GM21723 (cell line): ENCODE measurements around the gene SH3PXD2A.
"Not testable (repeated sequence)": the region's sequence is repeated elsewhere in the genome, so short reads cannot be mapped to it uniquely, and the experiment has no call there.

ENCODE experiments used
- ATAC-seq: cut with Tn5 transposase; IDR thresholded peaks from one replicate; pipeline ENCODE4 v1.9.1; 2021; ENCODE audit warnings: mild to moderate bottlenecking, moderate library complexity; ENCODE audit not compliant: unreplicated experiment

Gene SH3PXD2A

DNA sequence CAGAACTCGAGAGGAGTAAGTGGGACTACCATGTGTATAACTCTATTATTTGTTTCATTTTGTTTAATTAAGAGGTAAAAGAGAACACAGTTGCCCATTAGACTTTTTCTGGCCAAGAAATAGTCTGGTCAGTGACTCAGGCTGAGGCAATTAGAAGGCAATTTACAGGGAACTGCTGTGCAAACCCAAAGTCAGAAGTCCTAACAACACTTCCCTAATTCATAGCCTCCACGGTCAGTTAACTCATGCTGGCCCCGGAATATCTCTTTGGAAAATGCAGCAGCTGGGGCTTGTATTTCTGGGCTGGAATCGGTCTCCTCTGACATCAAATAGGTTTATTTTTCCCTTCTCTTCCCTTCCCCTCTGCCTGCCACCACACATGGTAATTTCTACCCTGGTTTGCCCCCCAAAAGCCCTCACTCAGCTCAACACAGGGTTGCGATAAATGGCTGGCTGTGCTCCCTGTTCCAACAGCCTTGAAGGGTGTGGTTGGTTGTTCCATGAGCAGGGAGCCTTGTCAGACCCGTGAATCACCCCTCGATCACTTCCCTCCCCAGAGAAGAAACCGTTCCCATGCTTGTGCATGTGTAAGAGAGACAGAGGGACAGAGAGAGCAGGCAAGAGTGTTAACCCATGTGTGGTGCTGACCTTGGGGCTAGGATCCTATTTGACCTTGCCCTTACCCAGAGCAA, 5.3 kb downstream of the SH3PXD2A start:
- ATAC-seq, result no peak

DNA sequence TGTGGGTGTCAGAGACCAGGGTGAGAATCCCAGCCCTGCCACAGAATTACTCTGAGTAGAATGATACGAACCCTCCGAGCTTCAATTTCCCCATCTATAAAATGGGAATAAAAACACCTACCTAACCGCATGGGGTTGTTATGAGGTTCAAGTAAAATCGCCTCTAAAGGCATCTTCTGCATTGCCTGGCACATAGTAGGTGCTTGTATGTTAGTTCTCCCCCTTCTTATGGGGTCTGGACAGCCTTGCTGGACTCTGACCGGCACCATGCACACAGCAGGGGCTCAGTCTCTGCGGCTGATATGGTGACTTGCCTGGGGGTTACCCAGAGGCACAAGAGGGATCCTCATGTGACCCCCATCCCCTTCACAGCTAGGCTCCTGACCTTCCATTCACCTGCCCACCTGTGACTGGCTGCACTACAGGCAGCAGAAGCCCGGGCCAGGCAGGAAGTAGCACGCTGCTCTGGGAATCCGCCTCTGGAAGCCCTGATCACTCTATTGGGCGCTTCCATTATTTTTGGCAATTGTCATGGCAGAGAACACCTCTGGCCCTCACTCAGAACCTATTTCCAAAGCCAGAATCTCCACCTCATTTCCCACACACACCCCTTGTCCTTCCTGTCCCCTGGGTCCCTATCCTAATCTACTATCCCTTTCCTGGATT, 6.0 kb downstream of the SH3PXD2A start:
- ATAC-seq, result no peak

DNA sequence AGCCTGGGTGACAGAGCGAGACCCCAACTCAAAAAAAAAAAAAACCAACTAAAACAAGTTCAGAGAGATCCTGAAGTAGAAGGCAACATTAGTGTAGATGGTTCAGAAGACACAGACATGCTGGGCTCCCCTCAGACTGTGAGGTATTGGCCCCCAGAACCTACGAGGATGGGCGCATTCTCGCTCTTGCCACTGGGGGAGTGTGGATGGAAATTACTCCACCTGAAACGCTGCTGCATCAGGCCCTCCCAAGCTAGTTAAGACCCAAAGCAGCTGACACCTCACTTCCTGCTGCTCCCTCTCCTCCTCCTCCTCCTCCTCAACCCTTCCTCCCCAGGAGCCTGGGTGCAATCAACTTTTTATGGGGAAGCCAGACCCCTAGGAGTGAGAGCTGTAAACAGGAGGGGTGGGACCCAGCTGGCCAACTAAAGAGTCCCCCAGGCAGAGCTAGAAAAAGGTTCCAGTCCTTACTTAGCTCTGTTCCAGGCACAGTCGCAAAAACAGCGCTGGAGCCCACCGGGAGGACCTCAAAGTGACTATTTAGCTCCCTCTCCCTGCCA, 7.4 kb downstream of the SH3PXD2A start:
- ATAC-seq, result no peak

DNA sequence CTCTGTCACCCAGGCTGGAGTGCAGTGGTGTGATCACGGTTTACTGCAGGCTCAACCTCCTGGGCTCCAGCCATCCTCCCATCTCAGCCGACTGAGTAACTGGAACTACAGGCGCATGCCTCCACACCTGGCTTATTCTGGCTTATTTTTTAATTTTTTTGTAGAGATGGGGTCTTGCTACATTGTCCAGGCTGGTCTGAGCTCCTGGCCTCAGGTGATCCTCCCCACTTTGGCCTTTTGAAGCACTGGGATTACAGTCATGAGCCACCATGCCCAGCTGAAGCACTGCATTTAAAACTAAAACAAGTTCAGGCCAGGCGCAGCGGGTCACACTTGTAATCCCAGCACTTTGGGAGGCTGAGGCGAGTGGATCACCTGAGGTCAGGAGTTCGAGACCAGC, 8.0 kb downstream of the SH3PXD2A start:
- no peak for ATAC-seq

DNA sequence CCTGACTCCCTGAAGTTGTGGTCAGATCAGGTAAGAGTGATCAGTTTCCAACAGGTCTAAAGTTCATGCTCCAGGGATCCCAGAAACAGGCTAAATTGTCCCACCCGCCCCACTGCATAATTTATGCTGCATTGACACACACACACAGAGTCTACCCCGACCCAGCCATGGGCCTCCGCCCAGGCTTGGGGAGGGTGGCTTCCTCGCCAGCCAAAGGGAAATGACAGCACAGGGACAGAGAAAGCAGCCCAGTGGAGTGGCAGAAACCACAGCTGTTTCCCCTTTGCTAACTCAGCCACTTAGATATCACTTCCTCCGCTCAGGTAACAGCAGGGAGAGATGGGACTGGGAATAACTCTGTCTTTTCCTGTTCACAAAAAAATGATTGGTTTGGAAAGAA, 9.4 kb downstream of the SH3PXD2A start:
- no peak for ATAC-seq

DNA sequence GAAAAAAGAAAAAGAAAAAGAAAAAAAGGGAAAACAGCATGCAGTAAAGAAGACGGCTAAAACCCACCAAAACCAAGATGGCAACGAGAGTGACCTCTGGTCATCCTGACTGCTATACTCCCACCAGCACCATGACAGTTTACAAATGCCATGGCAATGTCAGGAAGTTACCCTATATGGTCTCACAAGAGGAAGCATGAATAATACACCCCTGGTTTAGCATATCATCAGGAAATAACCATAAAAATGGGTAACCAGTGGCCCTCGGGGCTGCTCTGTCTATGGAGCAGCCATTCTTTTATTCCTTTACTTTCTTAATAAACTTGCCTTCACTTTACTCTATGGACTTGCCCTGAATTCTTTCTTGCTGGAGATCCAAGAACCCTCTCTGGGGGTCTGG, 10.0 kb downstream of the SH3PXD2A start:
- not testable (repeated sequence) for ATAC-seq

DNA sequence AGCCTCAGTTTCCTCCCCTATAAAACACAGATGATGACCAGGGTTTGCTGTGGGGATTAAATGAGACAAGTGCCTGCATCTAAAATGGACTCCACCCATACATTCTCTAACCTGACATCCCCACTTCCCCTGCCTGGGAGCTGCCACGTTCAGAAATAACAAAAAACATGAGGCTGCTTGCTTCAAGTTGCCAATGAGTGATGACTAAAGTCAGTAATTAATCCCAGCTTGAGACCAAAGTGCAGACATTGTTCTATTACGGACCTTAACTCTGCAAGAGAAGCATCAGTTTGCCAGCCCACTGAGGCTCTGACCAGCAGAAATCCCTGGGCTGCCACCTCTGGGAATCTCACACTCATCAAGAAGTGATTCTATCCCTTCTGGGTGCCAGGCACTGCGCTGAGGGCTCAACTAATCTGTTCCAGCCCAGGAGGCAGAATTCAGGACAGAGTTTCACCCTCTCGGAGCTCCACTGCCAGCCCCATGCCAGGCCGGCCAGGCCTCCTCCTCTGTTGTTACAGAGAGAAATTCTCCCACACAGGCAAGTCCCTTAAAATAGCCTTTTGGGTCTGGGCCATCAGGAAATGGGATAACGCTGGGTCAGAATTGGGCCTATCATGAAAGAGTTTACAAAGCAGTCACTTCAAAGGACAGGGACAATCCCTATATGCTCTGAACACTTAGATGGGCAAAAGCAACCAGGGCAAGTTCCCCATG, 11.4 kb downstream of the SH3PXD2A start:
- no peak for ATAC-seq

DNA sequence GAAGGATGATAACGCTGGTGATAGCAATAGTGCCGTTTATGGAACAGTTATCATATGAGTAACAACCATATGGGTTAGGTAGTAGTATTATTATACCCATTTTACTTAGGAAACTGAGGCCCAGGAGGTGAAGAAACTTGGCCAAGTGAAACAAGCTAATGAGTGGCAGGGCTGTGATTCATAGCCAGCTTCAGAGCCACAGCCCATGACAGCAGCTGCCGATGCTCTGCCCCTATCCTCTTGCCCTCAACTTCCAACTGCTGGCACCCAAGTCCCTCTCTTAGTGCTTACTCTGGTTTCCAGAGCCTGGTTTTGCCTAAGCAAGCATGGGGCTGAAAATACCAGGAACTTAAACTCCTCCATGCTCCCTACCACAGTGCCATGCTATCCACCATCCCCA, 12.3 kb downstream of the SH3PXD2A start:
- ATAC-seq, result no peak

DNA sequence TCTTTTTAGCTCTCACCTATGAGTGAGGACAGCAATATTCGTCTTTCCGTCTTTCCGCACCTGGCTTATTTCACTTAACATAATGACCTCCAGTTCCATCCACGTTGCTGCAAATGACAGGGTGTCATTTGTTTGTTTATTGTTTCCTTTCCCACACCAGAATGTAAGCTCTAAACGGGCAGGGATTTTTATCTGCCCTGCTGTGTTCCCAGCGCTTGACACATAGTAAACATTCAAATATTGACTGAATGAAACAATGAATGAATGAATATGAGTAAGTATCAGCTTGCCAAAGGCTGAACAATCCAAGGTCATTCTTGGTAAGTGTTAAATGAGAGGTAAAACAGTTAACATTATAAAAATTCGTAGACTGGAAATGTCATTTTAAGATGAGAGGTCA, 12.8 kb downstream of the SH3PXD2A start:
- no peak for ATAC-seq

DNA sequence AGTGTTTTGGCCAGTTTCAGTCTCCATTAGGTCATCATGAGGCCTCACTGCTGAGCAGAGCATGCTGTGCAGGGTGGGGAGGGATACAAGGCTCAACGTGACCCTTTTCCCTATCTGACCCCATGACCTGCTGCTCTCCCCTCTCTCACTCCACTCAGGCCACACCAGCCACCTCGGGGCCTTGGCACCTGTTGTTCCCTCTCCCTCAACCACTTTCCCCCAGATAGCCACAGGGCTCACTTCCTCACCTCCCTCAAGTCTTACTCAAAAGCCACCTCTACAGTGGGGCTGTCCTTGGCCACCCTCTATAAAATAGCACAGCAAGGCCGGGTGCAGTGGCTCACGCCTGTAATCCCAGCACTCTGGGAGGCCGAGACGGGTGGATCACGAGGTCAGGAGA, 13.9 kb downstream of the SH3PXD2A start:
- no peak for ATAC-seq

DNA sequence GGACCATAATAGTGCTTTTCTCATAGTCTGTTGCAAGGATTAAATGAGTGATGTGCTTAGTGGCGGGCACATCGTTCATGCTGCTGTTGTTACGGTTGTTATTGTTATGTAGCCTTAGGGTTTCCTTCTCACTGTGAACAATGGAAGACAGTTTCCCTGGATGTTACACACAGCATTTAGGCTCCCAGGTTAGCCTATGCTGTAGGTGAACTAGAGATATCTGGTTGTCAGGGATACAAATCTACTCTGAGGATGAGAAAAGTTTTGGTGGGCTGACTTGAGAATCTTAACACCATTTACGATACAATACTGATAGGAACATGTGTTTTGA, 14.7 kb downstream of the SH3PXD2A start:
- no peak for ATAC-seq

DNA sequence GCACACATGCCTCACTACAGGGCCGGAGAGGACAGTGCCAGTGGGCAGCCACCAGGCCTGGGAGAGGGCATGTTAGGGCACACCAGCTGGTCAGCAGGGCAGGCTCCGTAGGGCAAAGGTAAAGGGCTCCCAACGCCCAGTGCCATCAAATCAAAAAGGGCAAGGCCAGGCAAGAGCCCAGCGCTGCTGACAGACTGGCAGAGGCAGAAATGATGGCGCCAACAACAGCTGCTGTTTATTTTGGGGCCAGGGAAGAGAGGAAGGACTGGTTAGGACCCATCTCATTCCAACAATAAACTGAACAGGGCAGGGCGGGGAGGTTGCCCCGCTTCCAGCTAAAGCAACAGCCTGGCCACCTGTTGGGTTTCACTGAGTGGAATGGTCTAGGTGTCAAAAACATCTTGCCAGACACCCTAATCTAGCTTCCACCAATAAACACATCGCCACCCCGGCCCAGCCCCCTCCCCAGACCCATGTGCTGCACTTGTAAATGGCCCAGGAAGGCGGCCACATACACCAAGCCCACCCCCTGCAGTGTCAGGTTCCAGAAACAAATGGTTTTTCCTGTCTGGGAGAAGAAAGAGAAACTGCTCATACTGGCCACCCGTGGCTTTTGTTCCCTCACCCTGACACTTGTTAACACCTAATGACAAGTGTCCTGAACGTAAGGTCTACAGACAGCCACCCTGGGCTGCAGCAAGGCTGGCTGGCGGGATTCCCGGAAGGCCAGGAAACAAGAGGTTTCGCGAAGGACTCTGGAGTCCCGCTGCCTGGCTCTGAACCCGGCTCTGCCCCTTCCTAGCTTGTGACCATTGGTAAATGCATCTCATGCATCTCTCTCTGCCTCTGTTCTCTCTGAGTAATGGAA, 15.3 kb downstream of the SH3PXD2A start:
- no peak for ATAC-seq

DNA sequence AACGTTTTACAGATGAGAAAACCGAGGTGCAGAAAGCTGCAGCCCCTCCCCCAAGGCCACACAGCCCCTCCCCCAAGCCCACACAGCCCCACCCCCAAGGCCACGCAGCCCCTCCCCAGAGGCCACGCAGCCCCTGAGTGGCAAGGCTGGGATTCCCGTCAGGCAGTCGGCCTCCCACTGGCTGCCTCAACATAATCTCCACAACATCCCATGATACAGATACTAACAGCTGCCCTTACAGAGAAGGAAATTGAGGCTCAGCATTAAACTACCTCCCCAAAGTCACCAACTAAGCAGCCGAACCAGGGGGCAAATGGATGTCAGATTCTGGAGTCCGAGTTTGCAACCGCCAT, 15.9 kb downstream of the SH3PXD2A start:
- ATAC-seq, result no peak

DNA sequence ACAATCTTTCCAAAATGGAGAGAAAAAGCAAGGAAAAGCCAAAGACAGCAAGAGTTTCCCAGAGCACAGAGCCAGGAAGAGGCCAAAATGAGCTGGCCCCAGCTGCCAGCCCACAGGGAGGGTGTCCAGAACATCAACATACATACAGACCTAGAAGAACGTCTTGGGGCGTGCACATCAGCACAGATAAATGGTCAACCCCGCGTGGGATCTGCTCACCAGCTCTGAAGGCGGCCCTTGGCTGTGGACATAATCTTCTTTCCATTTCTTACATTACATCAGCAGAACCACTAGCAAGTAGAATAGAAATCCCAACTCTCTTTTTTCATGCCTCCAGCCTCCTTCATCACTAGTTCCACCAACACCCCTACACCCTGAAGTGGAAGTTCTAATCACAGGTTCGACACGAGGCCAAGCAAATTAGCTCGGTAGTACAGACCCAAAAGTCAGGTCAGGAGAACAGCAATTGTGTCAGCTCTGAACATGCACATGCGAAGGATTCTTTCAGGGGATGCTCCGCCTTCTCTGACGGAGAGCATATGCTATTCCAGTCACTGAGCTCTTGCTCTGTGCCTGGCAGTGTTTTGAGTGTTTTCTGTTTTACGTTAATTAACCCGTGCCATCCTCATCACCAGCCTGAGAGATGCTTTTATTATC, 16.4 kb downstream of the SH3PXD2A start:
- ATAC-seq, result no peak

DNA sequence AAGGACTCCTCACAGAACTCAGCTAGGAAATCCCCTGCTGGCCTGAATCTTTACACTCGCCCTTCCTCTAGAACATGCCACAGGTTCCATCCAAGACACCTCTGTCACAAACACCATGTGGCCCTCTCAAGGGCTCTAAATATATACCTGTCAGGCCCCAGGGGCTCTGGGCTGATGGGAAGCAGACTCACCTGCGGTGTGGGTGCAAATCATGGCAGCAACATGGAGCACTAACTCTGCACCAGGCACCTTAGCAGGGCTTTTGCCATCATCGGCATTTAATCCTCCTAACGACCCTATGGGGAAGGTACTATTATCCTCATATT, 17.3 kb downstream of the SH3PXD2A start:
- no peak for ATAC-seq

DNA sequence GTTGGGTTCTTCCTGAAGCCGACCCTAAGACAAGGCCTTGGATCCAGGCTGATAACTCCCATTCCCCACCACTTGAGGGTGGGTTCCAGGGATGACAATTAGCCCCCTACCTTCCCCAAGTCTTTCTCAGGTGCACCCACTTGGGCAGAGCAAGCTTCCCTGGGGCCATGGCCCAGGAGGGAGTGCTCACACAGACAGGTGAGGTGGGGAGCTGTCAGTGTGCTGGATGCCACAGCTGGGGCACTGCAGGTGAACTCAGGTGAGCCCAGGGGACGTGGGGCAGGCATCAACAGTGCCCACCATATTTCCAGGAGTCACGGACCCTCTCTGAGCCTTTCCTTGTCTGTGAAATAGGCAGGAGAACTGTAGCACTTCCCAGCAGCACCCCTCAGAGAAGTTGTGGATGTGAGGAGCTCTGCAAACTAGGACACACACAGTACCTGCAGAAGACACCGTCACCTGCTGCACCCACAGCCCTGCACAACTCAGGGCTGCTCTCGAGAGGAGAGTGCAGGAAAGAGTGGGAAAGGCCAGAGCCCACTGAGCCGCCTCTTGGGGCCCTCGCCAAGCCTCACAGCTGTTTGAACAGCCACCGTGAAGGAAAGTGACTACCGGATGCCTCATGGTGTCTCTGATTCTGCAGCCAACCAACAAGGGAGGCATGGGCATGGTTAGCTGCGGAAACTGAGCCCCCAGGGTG, 17.9 kb downstream of the SH3PXD2A start:
- ATAC-seq, result no peak

DNA sequence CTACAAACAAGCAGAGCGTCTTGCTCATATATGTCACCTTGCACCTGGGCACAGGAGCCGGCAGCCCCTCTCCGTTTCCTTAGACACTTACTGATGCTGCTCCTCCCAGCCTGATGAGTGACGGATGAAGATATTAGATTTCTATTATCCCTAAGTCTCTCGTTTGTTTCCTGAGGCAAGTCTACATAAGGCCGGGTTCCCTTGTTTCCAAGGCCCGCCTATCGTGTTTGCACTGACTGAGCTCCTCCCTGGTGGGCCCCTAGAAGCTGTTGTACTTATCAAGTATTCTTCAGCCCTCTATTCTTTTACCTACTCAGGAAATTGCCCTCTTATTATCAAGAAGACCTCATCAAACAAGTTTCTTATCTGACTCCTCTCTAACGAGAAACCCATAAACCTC, 18.5 kb downstream of the SH3PXD2A start:
- ATAC-seq, result no peak

DNA sequence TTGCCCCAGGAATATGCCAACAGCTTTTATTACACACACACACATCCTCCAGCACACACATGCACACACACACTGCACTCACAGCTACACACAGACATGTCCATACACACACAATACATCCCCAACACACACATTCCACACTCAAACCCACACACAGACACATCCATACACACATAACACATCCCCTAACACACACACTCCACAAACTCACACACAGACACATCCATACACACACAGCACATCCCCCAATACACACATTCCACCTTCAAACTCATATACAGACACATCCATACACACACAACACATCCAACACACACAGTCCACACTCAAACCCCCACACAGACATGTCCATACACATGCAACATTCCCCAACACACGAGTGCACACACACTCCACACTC, 19.1 kb downstream of the SH3PXD2A start:
- no peak for ATAC-seq

DNA sequence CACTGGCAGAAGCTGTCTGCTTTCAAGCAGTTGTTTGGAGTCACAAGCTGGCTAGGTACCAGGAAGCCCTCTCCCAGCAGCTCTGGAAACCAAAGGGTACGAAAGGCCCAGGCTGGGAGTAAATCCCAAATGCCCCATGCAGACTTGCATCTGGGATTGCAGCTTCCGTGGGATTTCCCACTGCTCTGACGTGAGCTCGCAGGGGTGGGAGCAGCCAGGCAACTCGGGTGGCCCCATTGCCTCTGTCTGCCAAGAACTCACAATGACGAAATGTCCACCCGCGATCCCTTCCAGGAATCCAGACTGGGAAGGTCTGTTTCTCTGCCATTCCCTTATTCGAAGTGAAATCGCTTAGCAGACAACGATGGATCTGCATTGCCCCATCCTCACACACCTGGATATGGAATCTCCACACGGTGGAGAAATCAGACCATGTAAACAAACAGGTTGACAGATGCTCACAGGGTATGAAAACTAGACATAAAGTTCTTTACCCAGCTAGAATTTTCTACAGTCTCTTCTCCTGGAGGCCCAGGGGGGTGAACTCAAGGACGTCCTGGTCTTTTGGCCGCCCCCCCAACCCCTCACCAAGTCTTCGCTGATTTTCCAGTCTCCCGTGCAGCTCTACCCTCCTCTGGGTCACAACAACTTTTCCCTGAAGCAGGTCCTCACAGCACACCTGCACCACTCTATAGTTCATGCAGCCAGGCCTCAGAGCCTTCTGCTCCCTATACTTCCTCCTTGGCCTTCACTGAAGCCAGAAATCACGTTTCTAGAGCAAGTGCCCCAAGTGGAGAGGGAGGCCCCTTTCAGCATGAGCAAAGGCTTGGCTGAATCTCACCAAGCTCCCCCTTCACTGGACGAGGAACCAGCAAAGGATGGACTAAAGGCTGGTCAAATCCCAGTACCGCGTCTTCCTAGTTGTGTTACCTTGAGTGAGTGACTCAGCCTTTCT, 20.0 kb downstream of the SH3PXD2A start:
- no peak for ATAC-seq
